HG02973 (cell line): ENCODE data around the gene AQP9.
"Not testable (repeated sequence)": the region's sequence is repeated elsewhere in the genome, so short reads cannot be mapped to it uniquely, and the experiment has no call there.

Experiments
- ATAC-seq: cut with Tn5 transposase; IDR thresholded peaks from one replicate; pipeline ENCODE4 v1.9.1; 2021; ENCODE audit warnings: moderate library complexity; ENCODE audit not compliant: unreplicated experiment

Gene AQP9

DNA sequence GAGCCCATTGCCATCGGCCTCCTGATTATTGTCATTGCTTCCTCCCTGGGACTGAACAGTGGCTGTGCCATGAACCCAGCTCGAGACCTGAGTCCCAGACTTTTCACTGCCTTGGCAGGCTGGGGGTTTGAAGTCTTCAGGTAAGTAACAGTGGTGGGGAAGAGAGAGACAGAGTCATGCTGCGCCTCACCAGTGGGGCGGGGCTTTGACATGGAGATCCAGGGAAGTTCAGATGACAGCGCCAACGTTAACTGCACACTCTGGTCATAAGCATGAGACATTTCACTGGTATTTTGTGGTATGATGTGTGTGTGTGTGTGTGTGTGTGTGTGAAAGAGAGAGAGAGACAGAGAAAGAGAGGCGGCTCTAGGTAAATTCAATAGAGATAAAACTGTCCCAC lies 41.0 kb downstream of the AQP9 start:
- ATAC-seq: no peak

- no peak for ATAC-seq
Measured at GRCh38 chr15:58179741-58180381, 41.7 kb downstream of the AQP9 start.

- no peak for ATAC-seq
Measured at GRCh38 chr15:58182460-58183163, 44.4 kb downstream of the AQP9 start.

DNA sequence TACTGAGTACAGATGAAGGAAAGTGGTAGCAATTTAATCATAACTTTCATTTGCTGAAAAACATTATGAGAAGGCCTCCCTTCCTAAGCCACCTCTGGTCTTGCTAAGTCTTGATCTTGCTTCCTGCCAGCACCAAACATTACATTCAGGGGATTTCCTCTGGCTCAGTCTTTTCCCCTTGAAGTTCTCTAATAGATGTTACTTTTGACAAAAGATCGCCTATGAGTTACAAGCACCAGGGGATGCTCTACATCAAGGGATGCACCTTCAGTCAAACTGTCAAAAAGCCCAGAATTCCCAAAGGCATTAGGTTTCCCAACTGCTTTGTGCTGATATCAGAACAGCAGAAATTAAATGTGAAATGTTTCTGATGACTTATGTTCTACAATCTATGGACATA lies 47.3 kb downstream of the AQP9 start:
- ATAC-seq: no peak

GRCh38 chr15:58189148-58189811 lies 51.1 kb downstream of the AQP9 start:
- ATAC-seq: no peak

GRCh38 chr15:58190419-58190818 lies 52.2 kb downstream of the AQP9 start:
- no peak for ATAC-seq

DNA sequence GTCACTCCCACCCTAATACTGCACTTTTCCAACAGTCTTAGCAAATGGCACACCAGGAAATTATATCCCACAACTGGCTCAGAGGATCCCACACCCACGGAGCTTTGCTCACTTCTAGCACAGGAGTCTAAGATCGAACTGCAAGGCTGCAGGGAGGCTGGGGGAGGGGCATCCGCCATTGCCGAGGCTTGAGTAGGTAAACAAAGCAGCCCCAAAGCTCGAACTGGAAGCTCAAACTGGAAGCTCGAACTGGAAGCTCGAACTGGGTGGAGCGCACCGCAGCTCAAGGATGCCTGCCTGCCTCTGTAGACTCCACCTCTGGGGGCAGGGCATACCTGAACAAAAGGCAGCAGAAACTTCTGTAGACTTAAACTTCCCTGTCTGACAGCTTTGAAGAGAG lies 55.5 kb downstream of the AQP9 start:
- not testable (repeated sequence) for ATAC-seq

DNA sequence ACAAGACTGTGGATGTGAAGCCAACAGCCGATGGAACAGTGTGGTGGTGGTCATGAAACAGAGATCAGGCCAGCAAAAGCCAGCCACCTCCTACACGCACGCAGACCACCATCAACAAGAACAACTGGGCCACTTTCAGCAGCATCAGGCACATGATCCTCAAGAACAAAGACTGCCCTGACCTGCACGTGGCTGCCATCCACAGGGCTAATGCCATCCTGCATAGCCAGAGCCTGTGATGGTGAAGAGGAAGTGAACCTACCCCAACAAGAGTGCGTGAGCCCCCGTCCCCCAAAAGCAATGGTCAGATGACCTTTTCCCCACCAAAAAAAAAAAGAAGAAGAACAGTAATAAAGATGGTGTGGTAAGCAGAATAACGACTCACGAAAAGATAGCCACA lies 62.6 kb downstream of the AQP9 start:
- no peak for ATAC-seq

DNA sequence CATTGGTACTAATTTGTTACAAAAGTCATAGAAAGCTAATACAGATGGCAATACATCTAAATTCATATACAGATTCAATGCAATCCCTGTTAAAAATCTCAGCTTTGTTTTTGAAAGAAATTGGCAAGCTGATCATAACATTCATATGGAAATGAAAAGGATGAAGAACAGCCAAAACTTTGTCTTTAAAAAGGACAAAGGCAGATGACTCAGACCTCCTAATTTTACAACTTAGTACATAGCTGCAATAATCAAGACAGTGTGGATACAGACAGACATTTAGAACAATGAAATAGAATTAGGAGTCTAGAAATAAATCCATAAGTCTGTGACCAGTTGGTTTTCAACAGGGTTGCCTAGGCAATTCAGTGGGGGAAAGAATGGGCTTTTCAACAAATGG lies 63.3 kb downstream of the AQP9 start:
- no peak for ATAC-seq

DNA sequence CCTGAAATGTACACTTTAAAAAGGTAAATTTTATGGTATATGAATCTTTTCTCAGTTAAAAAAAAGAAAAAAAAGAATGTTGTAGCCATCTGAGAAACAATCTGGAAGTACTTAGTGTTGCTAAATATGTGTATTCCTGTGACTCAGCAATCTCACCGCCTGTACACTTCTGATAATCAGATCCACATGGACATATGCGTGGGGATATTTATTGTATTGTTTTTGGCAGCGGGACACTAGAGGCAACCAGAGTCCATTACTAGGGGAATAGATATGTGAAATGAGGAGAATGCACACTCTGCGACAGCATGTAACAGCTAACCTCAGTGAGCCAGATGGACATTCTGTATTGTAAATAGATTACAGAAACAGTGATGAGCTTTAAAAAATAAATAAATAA lies 65.4 kb downstream of the AQP9 start:
- ATAC-seq: no peak

GRCh38 chr15:58206151-58206550 lies 68.0 kb downstream of the AQP9 start:
- ATAC-seq: no peak

- not testable (repeated sequence) for ATAC-seq
Measured at GRCh38 chr15:58208217-58208616, 70.0 kb downstream of the AQP9 start.

DNA sequence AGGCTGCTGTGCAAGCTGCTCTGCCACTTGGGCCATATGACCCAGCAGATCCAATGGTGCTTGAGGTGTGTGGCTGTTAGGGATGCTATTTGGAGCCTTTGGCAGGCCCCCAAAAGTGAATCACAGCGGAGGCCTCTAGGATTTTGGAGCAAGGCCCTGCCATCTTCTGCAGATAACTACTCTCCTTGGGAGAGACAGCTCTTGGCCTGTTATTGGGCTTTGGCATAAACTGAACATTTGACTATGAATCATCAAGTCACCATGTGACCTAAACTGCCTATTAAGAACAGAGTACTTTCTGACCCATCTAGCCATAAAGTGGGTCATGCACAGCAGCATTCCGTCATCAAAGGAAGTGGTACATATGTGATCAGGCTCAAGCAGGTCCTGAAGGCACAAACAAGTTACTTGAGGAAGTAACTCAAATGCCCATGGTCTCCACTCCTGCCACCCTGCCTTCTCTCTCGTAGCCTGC lies 70.9 kb downstream of the AQP9 start:
- not testable (repeated sequence) for ATAC-seq

DNA sequence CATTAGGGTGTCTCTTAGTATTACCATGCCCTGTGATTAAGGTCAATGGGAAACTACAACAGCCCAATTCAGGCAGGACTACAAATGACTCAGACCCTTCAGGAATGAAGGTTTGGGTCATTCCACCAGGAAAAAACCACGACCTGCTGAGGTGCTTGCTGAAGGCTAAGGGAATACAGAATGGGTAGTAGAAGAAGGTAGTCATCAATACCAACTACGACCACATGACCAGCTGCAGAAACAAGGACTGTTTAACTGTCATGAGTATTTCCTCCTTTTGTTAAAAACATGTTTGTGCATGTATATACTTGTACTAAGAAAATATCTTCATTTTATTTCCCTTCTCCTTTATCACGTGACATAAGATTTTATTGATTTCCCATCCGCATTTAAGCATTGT lies 71.8 kb downstream of the AQP9 start:
- ATAC-seq: not testable (repeated sequence)

DNA sequence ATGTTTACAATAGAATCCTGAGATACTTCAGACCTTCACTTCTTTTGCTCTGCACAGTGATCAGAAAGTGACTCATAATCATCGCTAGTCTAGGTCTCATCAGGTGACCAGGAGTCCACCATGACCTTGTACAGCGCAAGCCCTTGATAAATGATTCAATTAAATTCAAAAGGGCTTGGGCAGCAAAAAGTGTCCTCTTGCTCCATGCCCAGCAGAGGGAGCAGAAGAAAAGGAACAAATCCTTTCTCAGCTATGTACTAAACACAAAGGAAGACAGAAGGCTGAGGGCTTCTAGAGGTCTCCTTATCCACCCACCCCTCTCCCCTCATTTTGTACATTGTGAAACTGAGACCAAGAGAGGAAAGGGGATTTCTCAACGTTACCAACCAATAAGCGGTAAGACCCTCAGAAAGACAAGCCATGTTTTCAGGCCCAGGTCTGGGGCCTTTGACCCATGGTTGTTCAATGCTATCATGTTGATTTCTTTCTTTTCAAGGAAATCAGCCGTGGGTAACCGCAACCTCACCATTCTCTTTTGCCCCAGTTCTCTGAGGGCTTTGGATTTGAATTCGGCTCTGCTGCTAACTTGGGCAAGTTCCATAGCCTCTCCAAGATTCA lies 74.8 kb downstream of the AQP9 start:
- no peak for ATAC-seq

DNA sequence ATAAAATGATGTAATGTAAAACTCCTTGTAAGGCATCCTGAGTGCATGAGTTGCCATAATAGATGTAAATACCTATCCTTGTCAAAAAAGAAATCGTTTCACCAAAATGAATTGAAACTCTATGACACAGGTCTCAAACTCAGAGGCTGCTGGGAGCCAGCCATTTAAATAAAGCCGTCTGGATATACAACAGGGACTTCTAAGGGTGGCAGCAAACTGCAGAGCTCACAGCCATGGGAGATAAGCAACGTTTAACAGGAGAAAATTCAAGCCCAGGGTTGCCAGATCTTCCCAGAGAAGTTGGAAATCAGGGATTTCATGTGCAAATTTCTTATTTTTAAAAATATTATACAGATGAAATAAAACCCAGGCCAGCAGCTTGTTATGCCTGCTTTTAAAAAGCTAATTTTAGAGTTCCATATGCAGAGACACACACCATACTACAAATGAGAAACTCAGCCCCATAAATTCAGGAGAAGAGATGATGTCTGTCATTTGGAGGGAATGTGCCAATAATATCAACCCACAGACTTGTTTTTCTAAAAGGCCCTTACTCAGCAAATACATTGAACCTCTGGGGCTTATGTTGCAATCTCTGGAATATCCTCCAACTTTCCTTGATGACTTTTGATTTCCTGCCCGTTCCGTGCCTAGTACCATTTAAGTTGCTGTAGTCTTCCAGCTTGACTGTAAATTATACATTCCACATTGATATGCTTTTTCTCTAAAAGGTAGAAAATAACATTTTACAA lies 75.6 kb downstream of the AQP9 start:
- no peak for ATAC-seq

DNA sequence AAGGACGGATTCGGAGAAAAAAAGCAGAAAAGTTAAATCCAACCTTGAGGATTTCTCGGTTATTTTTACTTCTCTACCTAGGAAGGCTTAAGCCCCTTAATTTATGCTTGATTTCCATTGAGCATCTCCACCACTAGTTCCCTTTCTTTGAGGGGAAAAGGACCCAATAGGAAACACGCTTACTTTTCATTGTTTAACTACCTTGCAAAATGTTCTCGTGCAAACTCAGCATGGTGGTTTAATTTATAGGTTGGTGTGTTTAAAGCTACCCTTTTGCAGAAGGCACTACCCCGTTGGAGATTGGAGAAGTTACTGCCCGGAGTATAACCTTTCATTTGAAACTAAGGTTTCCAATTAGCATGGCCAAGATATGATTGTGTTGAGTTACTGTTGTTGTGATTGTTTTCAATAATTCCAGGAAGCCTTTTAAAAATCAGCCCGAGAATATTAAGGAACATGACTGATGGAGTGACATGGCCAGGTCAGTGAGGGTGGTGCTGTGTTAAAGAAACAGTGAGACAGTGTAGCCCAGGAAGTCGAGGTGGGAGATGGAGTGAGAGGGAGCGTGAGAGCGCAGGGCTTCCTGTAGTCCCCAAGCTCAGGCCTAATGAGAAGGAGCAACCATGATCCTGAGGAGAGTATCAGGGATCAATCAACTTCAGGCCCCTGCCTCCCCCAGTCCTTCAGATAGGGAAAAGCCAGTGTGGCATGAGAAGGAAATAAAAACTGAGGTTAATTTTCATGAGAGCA lies 76.6 kb downstream of the AQP9 start:
- ATAC-seq: no peak

- no peak for ATAC-seq
Measured at GRCh38 chr15:58217460-58217859, 79.3 kb downstream of the AQP9 start.

- ATAC-seq: no peak
Measured at GRCh38 chr15:58221591-58222241, 83.5 kb downstream of the AQP9 start.

DNA sequence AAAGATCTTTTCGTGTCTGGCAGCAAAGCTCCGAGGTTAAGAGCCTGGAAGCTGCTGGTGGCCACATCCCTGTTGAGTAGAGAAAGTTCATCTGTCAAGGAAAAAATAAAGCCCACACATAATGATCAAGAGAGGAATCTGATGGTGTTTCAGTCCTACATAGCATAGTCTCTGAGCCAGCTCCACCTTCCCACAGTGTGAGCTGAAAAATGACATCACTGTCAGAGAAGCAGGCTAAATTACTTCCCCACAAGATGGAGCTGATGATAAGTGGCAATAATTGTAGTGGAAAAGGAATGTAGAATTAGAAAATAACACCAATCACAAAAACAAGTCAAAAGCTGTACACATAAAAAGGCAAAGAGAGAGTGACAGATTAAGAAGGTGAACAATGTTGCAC lies 84.5 kb downstream of the AQP9 start:
- no peak for ATAC-seq
